CD4-positive, alpha-beta T cell treated with Interleukin-4 for 1 hour (primary cell): ENCODE results near the gene RNGTT.
A peak's percentile ranks its signal among the peaks of the same experiment; 100 is the strongest.

Experiments used
- DNase-seq, 2 donors: peaks; one replicate each; pipeline ENCODE4 v3.0.0-alpha.2; 2020 to 2022

The RNGTT gene

GRCh38 chr6:88650979-88651378 lies 312.4 kb downstream of the RNGTT start:
- DNase-seq = no peak

DNA sequence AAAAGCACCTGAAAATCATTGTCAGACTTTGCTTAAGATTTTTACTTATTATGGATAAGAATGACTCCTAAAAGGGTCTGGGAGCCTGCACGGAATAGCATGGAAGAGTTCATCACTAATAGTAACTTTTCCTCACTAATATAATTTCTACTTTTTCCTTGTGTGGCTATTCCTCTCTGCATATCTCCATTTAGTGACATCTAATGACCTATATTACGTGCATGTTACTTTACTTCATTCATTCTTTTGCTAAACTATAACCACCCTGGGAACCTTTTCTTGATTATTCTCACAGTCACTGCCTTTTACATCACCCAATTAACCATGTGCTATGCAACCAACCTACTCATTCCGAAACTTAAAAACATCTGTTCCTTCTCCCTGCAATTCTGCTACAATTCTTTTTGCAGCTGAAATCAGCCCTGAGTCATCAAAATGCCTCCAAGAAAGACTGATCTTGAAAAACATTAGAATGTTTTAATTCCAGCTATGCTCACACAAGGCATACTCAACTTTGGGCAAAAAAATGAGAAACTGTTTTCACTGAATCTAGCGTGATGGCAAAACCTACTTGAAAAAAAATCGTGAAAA lies 313.3 kb downstream of the RNGTT start:
- no peak for DNase-seq

GRCh38 chr6:88641178-88641903 lies 322.1 kb downstream of the RNGTT start:
- no peak for DNase-seq

- no peak for DNase-seq
Measured at GRCh38 chr6:88637761-88638545, 325.5 kb downstream of the RNGTT start.

DNA sequence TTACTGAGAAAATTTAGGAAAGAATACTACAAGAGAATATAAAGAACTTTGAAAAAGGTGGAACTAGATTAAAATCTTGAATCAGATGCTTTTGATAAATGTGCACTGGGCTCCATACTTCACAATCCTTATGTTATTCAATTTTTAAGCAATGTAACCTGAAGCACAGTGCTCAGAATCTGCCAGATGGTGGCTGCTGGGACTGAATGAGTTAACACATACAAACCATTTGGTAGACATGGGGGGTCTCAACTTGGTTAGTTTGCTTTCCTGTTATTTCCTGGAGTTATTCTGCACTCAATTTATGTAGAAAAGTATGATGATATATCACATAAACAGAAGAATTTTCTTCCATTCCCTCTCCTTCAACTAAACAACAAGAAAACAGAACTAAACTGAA lies 326.5 kb downstream of the RNGTT start:
- no peak for DNase-seq

GRCh38 chr6:88633782-88634181 lies 329.6 kb downstream of the RNGTT start:
- no peak for DNase-seq

- no peak for DNase-seq
Measured at GRCh38 chr6:88631830-88632229, 331.6 kb downstream of the RNGTT start.

DNA sequence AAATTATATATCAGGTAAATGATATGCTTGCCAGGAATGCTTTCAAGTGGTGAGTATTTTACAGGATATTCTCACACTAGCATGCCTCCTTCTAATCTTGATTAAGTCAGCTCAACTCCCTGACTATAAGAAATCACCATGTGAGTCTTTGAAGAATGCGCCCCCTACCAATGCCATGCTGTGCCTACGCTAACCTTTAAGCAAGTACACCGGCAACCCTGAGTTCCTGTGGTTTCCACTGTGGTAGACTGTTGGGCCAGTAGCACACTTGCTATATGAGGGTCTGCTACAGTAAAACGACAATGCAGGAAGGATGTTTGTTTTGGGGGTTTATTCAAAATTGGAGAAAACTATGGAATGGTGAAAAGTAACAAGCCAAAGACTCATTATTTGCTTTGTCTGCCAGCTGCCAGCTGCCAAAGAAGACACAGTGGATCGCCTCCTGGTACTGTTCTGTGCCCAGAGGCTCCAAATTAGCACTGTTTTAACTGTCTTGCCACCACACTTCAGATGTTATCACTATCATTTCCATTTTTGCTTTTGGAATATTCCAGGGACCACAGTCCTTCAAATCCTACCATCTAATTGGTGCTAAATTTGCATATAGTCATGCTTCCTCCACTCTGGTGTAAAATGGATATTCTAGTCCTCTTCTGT lies 333.5 kb downstream of the RNGTT start:
- peak in 1 of 2 donors; percentile 29 for DNase-seq

DNA sequence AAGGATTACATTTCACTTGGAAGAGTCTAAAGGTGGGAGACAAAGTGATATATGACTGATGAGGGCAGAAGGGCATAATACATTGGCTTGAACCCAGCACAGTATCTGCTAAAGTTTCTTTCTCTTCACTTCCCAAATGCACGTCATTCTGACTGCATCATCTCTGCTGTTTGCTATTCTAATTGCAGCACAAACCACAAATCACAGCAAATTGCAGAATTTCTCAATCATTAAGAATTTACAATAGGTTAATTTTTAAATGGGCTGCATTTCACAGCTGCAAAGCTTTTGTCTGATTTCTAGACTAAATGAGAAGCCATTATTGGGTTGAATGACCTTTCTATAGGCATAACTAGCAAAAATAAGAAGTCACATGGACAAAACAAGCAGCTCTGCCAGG lies 337.0 kb downstream of the RNGTT start:
- DNase-seq = no peak

GRCh38 chr6:88623531-88623930 lies 339.9 kb downstream of the RNGTT start:
- DNase-seq = no peak

- no peak for DNase-seq
Measured at GRCh38 chr6:88619951-88620350, 343.5 kb downstream of the RNGTT start.

GRCh38 chr6:88616380-88616779 lies 347.0 kb downstream of the RNGTT start:
- DNase-seq = no peak

GRCh38 chr6:88614316-88614877 lies 349.0 kb downstream of the RNGTT start:
- DNase-seq = peak in 1 of 2 donors; percentile 29

GRCh38 chr6:88612631-88613030 lies 350.8 kb downstream of the RNGTT start:
- DNase-seq = peak in 1 of 2 donors; percentile 52

DNA sequence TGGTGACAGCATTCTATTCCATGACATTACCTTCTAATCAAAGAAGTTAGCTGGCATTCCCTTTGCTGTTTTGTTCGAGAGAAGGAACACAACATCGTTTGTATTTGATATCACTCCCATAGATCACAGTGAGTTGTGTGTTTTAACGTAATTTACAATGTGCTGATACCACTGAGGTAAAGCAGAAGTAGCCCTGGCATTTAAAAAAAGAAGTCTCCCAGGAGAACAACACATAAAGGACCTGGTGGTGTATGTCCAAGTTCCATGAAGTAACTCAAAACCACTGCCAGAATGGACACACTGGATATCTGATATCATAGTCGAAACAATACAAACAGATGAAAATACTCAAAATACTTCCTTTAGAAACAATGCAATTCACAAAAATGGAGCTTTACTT lies 351.7 kb downstream of the RNGTT start:
- DNase-seq = no peak

DNA sequence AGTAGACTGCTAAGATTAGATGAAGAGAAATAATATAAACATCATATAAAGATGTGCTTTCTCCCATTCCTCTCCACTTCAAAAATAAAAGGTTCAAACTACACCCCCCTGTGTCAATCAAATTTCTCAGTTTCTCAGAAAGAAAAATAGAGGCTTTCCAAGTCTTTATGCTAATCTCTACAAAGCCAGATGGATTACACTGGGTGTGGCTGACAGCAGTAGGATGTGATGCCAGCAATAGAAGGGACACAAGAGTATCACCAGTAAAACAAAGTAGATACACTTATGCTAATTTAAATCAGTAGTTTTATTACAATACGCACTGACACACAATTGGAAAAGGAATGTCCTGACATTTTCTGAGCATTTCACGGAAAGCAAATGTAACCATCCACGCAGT lies 353.4 kb downstream of the RNGTT start:
- no peak for DNase-seq

GRCh38 chr6:88605271-88605670 lies 358.1 kb downstream of the RNGTT start:
- no peak for DNase-seq

DNA sequence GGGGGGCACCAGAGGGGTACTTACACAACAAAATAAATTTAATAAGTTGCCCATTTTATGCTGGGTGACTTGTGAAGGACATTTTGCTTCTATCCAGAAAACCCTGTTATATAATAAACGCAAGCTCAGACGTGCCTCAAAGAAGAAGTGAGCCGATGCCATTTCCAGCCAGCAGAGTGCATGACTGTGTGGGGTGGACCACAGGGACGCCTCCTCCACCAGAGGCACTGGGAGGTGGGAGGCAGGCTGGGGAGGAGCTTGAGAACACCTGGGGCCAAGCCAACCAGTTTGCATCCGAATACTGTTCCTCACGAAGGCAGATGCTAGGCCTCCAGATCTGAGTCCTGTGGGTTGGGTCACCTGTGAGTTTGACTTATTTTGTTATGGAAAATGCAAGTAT lies 363.8 kb downstream of the RNGTT start:
- DNase-seq = no peak

- no peak for DNase-seq
Measured at GRCh38 chr6:88596801-88597200, 366.6 kb downstream of the RNGTT start.

- no peak for DNase-seq
Measured at GRCh38 chr6:88588938-88589337, 374.5 kb downstream of the RNGTT start.

- no peak for DNase-seq
Measured at GRCh38 chr6:88587150-88587520, 376.3 kb downstream of the RNGTT start.

DNA sequence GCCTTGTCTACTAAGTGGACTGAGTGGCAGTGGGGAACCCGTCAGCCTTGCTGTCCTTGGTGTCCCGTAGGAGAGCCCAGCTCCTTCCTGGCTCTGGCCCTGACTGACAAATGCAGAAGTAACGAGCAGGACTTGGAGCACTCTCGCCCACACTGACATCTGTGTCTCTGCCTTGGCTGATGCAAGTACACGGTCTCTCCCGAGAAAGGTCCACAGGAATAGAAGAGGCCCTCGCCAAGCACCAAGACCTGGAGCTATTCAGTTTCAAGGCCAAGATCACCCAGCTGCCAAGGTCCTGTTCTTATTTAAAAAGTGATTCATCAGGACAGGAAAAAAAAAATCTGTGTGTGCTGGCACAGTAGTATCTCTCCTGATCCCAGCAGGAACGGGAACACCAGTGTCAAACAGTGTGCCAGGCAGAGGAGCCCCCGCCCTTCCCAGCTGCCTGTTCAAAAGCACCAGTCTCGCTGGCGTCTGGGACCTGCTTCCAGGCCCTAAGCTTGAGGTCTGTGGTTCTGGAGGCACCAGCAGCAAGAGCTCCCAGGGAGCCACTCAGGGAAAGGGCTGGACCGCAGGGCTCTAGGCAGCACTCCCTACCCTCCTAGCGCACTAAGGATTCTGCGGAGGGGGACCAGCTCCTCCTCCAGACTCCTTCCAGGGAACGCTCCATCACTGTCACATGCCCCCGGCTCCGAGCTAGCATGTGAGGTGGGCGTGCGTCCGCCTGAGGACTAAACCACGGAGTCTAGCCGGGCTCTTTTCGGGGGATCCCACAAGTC lies 376.9 kb downstream of the RNGTT start:
- DNase-seq = no peak
